GM18508 (cell line): ENCODE results near the gene NCK2.

Experiments
- ATAC-seq: cut with Tn5 transposase; IDR thresholded peaks from one replicate; pipeline ENCODE4 v1.9.1; 2021; ENCODE audit warnings: moderate number of reproducible peaks; ENCODE audit not compliant: insufficient read depth, unreplicated experiment

Gene NCK2

GRCh38 chr2:105744909-105745853, at the start of gene NCK2:
NCK2 (plus strand) TSS chr2:105744912; CDS start chr2:105855064, 110,152 bp downstream.
- no peak for ATAC-seq

GRCh38 chr2:105697781-105698449, 46.8 kb upstream of the NCK2 start:
- ATAC-seq = no peak

DNA sequence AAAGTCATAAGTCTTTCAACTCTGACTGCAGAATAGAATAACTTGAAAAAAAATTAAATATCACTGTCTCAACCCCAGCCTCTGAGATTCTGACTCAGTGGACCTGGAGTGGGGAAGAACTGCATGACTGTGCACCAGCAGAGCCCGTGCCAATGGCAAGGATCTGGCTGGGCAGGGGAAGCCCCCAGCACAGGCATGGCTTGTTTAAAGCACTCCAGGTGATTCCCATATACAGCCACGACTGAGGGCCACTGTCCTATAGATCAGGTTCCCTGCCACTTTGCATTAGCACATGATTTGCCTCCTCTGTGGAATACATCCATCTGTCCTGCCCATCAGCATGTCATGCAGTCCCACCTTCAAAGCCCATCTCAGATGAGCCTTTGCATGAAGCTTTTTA, 45.9 kb upstream of the NCK2 start:
- no peak for ATAC-seq

GRCh38 chr2:105701042-105701441, 43.7 kb upstream of the NCK2 start:
- ATAC-seq = no peak

DNA sequence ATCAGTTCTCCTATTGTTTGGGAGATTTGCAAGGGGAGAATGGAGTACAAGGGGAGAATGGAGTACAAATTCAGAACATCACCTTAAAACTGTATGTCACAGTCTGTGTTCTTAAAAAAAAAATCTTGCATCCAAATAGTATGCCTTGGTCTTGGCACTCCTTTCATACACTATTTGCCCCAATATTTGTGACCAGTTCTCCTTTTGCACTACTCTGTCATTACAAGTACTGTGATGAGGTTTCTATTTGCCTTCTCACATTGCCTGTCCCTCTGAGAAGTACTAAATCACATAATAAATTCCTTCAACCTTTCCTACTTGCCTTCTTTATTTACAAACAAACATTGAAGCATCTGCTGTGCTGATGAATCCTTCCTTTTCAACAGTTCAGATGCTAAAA, 36.0 kb upstream of the NCK2 start:
- ATAC-seq = no peak

DNA sequence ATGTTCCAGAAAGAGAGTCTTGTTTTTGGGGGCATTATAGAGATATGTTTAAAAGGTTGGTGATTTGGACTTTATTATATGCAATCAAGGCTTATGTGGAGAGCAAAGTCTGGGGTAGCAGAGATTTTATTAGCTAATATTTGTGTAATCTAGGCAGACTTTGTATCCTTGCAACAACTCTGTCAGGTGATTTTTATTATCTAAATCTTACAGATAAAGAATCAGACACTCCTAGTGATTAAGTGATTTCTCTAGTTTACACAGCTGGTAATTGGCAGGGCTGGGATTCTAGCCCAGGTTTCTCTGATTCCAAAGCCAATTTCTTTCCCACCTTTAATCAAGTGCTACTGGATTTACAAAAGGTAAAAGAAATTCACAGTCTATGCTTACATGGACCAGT, 33.3 kb upstream of the NCK2 start:
- ATAC-seq = no peak

GRCh38 chr2:105712166-105712915, 32.4 kb upstream of the NCK2 start:
- no peak for ATAC-seq

- ATAC-seq = no peak
These were observed 31.6 kb upstream of the NCK2 start for GRCh38 chr2:105712981-105713596.

GRCh38 chr2:105714141-105714540, 30.6 kb upstream of the NCK2 start:
- ATAC-seq = no peak

- no peak for ATAC-seq
These were observed 25.7 kb upstream of the NCK2 start for GRCh38 chr2:105718846-105719481.

DNA sequence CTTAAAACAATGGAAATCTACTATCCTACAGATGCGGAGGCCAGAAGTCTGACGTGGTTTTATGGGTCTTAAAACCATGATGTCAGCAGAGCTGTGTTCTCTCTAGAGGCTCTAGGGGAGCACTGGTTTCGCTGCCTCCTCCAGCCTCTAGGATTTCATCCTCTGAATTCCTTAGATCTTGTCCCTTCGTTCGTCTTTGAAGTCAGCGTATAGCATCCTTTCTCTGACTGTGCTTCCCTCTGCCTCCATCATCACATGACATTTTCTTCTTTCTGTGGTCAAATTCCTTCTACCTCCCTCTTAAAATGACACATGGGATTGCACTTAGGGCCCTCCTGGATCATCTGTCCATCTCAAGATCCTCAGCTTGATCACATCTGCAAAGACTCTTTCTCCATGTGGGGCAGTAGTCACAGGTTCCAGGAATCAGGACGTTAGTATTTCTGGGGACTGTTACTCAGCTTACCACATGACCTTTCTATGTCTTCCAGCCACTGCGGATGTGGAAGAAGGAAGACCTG, 22.7 kb upstream of the NCK2 start:
- no peak for ATAC-seq

GRCh38 chr2:105722726-105723297, 21.9 kb upstream of the NCK2 start:
- ATAC-seq = no peak

GRCh38 chr2:105723431-105723830, 21.3 kb upstream of the NCK2 start:
- ATAC-seq = no peak

DNA sequence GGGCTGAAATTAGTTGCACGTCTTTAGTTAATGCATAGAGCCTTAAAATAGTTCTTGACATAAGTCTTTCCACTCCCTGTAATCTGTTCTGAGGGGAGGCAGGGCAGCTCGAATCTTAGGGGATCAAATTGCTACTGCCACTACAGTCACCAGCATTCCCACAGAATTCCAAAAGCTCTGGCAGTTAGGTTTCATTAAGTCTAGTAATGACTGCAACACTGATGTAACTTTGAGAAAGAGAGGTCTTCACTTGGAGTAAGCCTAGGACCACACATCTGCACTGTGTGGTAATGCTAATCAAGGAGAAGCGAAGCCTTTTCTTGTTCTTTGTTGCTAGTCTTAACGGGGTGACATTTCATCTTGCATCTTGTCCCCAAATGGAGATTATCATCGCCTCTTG, 19.3 kb upstream of the NCK2 start:
- ATAC-seq = no peak

GRCh38 chr2:105730170-105730569, 14.5 kb upstream of the NCK2 start:
- no peak for ATAC-seq

DNA sequence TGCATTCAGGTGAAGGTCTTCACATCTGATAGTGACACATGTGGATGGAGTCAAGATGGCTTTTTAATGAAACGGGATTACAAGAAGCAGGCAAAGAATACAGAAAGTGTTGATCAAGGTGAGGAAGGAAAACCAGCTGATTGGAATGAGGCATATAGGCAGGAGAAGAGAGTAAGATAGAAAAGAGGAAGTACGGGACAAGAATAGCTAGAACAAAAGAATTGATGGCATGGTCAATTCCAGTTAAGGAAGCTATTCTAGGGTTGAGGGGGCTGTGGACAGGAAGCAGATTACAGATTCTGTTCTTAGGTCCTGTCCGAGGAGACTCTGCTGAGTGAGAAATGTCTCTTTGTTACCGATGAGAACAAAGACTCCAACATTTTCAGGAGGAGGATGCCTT, 13.2 kb upstream of the NCK2 start:
- ATAC-seq = no peak

GRCh38 chr2:105732101-105732500, 12.6 kb upstream of the NCK2 start:
- ATAC-seq = no peak

DNA sequence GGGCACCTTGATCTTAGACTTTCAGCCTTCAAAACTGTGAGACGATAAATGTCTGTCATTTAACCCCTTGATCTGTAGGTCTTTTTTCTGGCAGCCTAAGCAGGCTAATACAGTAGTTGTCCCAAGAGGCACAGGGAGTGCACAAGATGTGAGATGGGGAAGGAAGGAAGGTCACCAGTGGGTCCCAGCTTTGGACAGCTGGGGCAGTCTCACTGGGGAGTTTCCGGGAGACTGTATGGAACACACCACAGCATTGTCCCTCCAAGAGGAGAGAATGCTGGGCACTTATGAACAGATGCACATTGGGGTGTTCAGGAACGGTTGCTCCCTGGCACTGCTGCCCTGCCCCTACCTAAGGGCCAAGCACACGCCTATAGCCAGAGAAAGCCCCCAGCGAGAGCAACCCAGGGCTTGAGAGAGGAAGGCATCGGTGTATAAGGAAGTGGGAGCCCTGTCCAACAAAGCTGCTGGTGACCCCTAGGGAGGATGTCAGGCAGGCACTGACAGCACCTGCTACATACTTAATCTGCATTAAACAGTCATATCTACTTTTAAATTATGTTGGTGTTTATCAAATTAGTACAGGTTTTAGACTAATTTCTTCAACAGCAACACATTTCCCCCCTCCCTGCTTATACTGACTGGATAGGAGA, 11.6 kb upstream of the NCK2 start:
- ATAC-seq = no peak

DNA sequence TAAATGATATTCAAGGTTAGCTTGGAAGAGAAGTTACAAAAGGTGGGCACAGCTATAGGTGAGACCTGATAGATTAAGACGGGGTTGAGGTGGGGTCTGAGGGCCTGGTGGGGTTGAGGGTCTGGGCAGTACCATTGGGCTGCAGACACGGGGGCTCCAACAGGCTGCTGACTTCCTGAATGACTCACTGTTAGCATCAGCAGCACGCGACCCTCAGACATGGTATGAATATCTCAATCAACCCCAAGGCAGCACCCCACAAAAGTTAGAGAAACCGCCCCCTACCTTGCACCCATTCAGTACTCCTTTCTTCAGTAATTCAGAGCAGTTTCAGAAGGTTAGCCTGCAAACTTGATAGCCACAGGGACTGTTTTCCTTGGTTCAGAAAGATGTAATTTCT, 10.8 kb upstream of the NCK2 start:
- no peak for ATAC-seq
